GM12892 (cell line): ENCODE results near the gene NTN1.
"Not testable (repeated sequence)": the region's sequence is repeated elsewhere in the genome, so short reads cannot be mapped to it uniquely, and the experiment has no call there.

ENCODE experiments used
- DNase-seq: peaks from one replicate; pipeline ENCODE4 v3.0.0; 2011; ENCODE audit not compliant: insufficient read length
- FAIRE-seq: peaks from 2 replicates; lab custom pipeline; 2011; peaks lifted over from hg19 to GRCh38; lab: Jason Lieb, UNC
- POLR2A ChIP-seq: IDR thresholded peaks from 2 replicates; pipeline ENCODE4 v1.6.1; 2011; ENCODE audit warnings: low read depth, low read length, control low read depth
- POLR2AphosphoS5 ChIP-seq: IDR thresholded peaks from 2 replicates; pipeline ENCODE4 v1.6.1; 2011; ENCODE audit warnings: low read depth, low read length, control low read depth
- TAF1 ChIP-seq: IDR thresholded peaks from 2 replicates; pipeline ENCODE4 v1.6.1; 2011; ENCODE audit warnings: low read depth, mild to moderate bottlenecking, control low read depth, low read length, borderline replicate concordance

Gene NTN1

GRCh38 chr17:9080296-9080914 lies 59.1 kb downstream of the NTN1 start:
- FAIRE-seq (no peak), DNase-seq (no peak)
- TF ChIP-seq POLR2AphosphoS5, result no peak
- TF ChIP-seq POLR2A, result no peak
- no peak for TF ChIP-seq TAF1

- DNase-seq (no peak), FAIRE-seq (no peak)
- TF ChIP-seq POLR2AphosphoS5 (no peak), POLR2A (no peak), TAF1 (no peak)
These were observed 59.7 kb downstream of the NTN1 start for GRCh38 chr17:9080983-9081382.

- DNase-seq, result no peak
- TF ChIP-seq POLR2AphosphoS5 (no peak), TAF1 (no peak), POLR2A (no peak)
- FAIRE-seq, result no peak
These were observed 65.3 kb downstream of the NTN1 start for GRCh38 chr17:9086577-9086976.

- TF ChIP-seq POLR2A (no peak), TAF1 (no peak), POLR2AphosphoS5 (no peak)
- DNase-seq (no peak), FAIRE-seq (no peak)
These were observed 66.6 kb downstream of the NTN1 start for GRCh38 chr17:9087921-9088320.

GRCh38 chr17:9090641-9091096 lies 69.4 kb downstream of the NTN1 start:
- TF ChIP-seq TAF1, result no peak
- no peak for TF ChIP-seq POLR2A
- TF ChIP-seq POLR2AphosphoS5, result no peak
- DNase-seq, result no peak
- FAIRE-seq, result no peak

- no peak for FAIRE-seq
- no peak for TF ChIP-seq POLR2AphosphoS5
- TF ChIP-seq TAF1, result no peak
- TF ChIP-seq POLR2A, result no peak
- DNase-seq, result no peak
These were observed 72.9 kb downstream of the NTN1 start for GRCh38 chr17:9094193-9094592.

GRCh38 chr17:9095390-9095789 lies 74.1 kb downstream of the NTN1 start:
- TF ChIP-seq POLR2A (no peak), TAF1 (no peak), POLR2AphosphoS5 (no peak)
- no peak for FAIRE-seq
- DNase-seq, result no peak

- TF ChIP-seq POLR2A, result no peak
- TF ChIP-seq POLR2AphosphoS5, result no peak
- no peak for TF ChIP-seq TAF1
- DNase-seq (no peak), FAIRE-seq (no peak)
These were observed 77.0 kb downstream of the NTN1 start for GRCh38 chr17:9098242-9098825.

GRCh38 chr17:9101356-9101755 lies 80.0 kb downstream of the NTN1 start:
- DNase-seq (no peak), FAIRE-seq (no peak)
- TF ChIP-seq POLR2AphosphoS5 (no peak), POLR2A (no peak), TAF1 (no peak)

GRCh38 chr17:9103193-9103592 lies 81.9 kb downstream of the NTN1 start:
- not testable (repeated sequence) for FAIRE-seq, DNase-seq

GRCh38 chr17:9104370-9105041 lies 83.2 kb downstream of the NTN1 start:
- no peak for FAIRE-seq
- TF ChIP-seq TAF1, result no peak
- TF ChIP-seq POLR2AphosphoS5, result no peak
- TF ChIP-seq POLR2A, result no peak

More at GRCh38 chr17:9104370-9105041, 83.2 kb downstream of the NTN1 start:
- DNase-seq, result no peak
